Astrocyte (in vitro differentiated cells and primary cell): ENCODE measurements around the gene DDAH1. TPM values are rescaled to one million over a fixed set of nuclear protein-coding genes. Genes with fewer than 3 reads are reported as not detected.

Experiments used
- DNase-seq: peaks from one replicate; pipeline ENCODE4 v3.0.0-alpha.2; 2010; ENCODE audit warnings: low read depth
- FAIRE-seq: peaks from 2 replicates; lab custom pipeline; 2011; peaks lifted over from hg19 to GRCh38; lab: Jason Lieb, UNC
- H2AFZ ChIP-seq: 2 replicates; pipeline ENCODE4 v1.6.0; 2012; ENCODE audit warnings: low read depth, low read length, inconsistent platforms
- H3K27ac ChIP-seq: 2 replicates; pipeline ENCODE4 v1.5.1; 2011; ENCODE audit warnings: low read depth, low read length, inconsistent platforms
- H3K27me3 ChIP-seq: 2 replicates; pipeline ENCODE4 v1.6.0; 2011; ENCODE audit warnings: low read length, inconsistent platforms; ENCODE audit not compliant: insufficient read depth
- H3K36me3 ChIP-seq: 2 replicates; pipeline ENCODE4 v1.5.1; 2011; ENCODE audit warnings: low read length, inconsistent platforms; ENCODE audit not compliant: insufficient read depth
- H3K4me1 ChIP-seq: 2 replicates; pipeline ENCODE4 v1.5.1; 2011; ENCODE audit warnings: low read length, inconsistent platforms; ENCODE audit not compliant: insufficient read depth
- H3K4me2 ChIP-seq: 2 replicates; pipeline ENCODE4 v1.6.0; 2012; ENCODE audit warnings: low read length, inconsistent platforms
- H3K4me3 ChIP-seq: 2 replicates; pipeline ENCODE4 v1.5.1; 2011; ENCODE audit warnings: low read depth, mild to moderate bottlenecking, low read length, inconsistent platforms; ENCODE audit not compliant: insufficient read depth
- H3K79me2 ChIP-seq: 2 replicates; pipeline ENCODE4 v1.6.0; 2012; ENCODE audit warnings: mild to moderate bottlenecking, low read length, inconsistent platforms; ENCODE audit not compliant: insufficient read depth
- H3K9ac ChIP-seq: 2 replicates; pipeline ENCODE4 v1.6.0; 2012; ENCODE audit warnings: mild to moderate bottlenecking, low read length, inconsistent platforms
- H3K9me3 ChIP-seq: 2 replicates; pipeline ENCODE4 v1.5.1; 2012; ENCODE audit warnings: low read depth, mild to moderate bottlenecking, low read length, inconsistent platforms; ENCODE audit not compliant: insufficient read depth
- H4K20me1 ChIP-seq: 2 replicates; pipeline ENCODE4 v1.6.0; 2012; ENCODE audit warnings: low read length, inconsistent platforms; ENCODE audit not compliant: insufficient read depth
- H3K27ac Mint-ChIP-seq: one replicate; pipeline ENCODE4 v1.8.0; 2021; ENCODE audit warnings: mild to moderate bottlenecking, mixed read lengths; ENCODE audit not compliant: unreplicated experiment
- H3K27me3 Mint-ChIP-seq: one replicate; pipeline ENCODE4 v1.8.0; 2021; ENCODE audit warnings: low read depth, mixed read lengths; ENCODE audit not compliant: unreplicated experiment
- H3K36me3 Mint-ChIP-seq: one replicate; pipeline ENCODE4 v1.8.0; 2021; ENCODE audit warnings: low read depth, mixed read lengths; ENCODE audit not compliant: unreplicated experiment
- H3K4me1 Mint-ChIP-seq: one replicate; pipeline ENCODE4 v1.8.0; 2021; ENCODE audit warnings: low read depth, mixed read lengths; ENCODE audit not compliant: unreplicated experiment
- H3K4me3 Mint-ChIP-seq: one replicate; pipeline ENCODE4 v1.8.0; 2021; ENCODE audit warnings: mild to moderate bottlenecking, moderate library complexity, mixed read lengths; ENCODE audit not compliant: unreplicated experiment
- H3K9me3 Mint-ChIP-seq: one replicate; pipeline ENCODE4 v1.8.0; 2021; ENCODE audit warnings: mild to moderate bottlenecking, mixed read lengths; ENCODE audit not compliant: unreplicated experiment
- EZH2 ChIP-seq: IDR thresholded peaks from 2 replicates; pipeline ENCODE4 v1.6.1; 2012; ENCODE audit warnings: mild to moderate bottlenecking, low read length, inconsistent platforms; ENCODE audit not compliant: insufficient read depth
- total RNA-seq: library from RNA; stranded (reverse); gene quantifications from 2 replicates; pipeline ENCODE4 v1.2.1, GENCODE V29; 2021
- TF ChIP-seq, protein P1 (sequence below): IDR thresholded peaks from 2 replicates; pipeline ENCODE4 v1.5.1; 2011; ENCODE audit warnings: low read depth, mild to moderate bottlenecking, inconsistent platforms, low read length, moderate library complexity; ENCODE audit not compliant: insufficient read depth

Gene DDAH1
- total RNA-seq, 1 donor from 2014 or later: 112 TPM

DNA sequence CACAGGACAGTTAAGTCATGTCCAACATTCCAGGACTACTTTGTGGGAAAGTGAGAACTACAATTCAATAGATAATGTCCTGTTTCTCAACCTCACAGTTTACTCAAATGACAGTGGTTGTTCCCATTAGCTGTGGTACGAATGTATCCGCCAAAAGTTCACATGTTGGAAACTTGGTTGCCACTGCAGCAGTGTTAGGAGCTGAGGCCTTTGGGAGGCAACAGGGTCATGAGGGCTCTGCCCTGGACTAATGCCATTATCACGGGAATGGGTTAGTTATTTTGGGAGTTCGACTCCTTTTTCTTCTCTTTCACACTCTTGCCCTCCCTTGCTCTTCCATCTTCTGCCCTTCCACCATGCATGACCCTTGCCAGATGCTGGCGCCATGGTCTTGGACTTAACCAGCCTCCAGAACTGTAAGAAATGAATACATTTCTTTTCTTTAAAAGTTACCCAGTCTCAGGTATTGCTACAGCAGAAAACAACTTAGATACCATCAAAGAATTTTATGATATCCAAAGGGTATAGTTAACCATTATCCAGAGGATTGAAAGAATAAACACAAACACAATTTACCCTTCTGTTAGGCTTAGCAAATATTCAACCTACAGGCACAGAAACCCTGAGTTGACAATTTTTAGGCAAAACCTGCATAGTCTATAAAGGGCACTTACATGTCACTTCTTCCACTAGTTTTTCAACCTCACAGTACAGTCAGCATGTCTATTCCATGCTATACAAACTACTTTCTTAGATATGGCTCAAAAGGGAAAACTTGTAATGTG is 196.0 kb downstream of the DDAH1 start:
- no peak overlapping the region for H3K27ac Mint-ChIP-seq
- Histone ChIP-seq H3K9me3 (no peaks in the 10 kb centered on the region), H3K36me3 (peaks cover 53% of the 10 kb centered on the region), H3K27ac (no peak overlapping the region), H3K4me3 (no peak overlapping the region), H2AFZ (no peak overlapping the region), H3K79me2 (peaks cover 65% of the 10 kb centered on the region), H3K9ac (no peak overlapping the region), H3K27me3 (no peaks in the 10 kb centered on the region), H3K4me2 (no peak overlapping the region), H4K20me1 (peaks cover 50% of the 10 kb centered on the region), H3K4me1 (peaks cover 13% of the 10 kb centered on the region)
- DNase-seq (no peak), FAIRE-seq (no peak)
- H3K27me3 Mint-ChIP-seq: no peaks in the 10 kb centered on the region
- peaks cover 29% of the 10 kb centered on the region for H3K4me1 Mint-ChIP-seq
- H3K9me3 Mint-ChIP-seq: no peaks in the 10 kb centered on the region
- TF ChIP-seq, protein P1, sequence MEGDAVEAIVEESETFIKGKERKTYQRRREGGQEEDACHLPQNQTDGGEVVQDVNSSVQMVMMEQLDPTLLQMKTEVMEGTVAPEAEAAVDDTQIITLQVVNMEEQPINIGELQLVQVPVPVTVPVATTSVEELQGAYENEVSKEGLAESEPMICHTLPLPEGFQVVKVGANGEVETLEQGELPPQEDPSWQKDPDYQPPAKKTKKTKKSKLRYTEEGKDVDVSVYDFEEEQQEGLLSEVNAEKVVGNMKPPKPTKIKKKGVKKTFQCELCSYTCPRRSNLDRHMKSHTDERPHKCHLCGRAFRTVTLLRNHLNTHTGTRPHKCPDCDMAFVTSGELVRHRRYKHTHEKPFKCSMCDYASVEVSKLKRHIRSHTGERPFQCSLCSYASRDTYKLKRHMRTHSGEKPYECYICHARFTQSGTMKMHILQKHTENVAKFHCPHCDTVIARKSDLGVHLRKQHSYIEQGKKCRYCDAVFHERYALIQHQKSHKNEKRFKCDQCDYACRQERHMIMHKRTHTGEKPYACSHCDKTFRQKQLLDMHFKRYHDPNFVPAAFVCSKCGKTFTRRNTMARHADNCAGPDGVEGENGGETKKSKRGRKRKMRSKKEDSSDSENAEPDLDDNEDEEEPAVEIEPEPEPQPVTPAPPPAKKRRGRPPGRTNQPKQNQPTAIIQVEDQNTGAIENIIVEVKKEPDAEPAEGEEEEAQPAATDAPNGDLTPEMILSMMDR: no peak
- no peak for TF ChIP-seq EZH2
- peaks cover 24% of the 10 kb centered on the region for H3K36me3 Mint-ChIP-seq
- H3K4me3 Mint-ChIP-seq: no peak overlapping the region

Other genes starting within 250 kb of the DDAH1 start
- 42.4 and 44.5 TPM in 2 replicates for gene C1orf52, start 205.5 kb downstream of the DDAH1 start, total RNA-seq
- 36.4 and 38.4 TPM in 2 replicates for gene BCL10, start 188.5 kb downstream of the DDAH1 start, total RNA-seq
- gene CCN1, start 115.6 kb upstream of the DDAH1 start, total RNA-seq: 624 and 672 TPM in 2 replicates
- gene ZNHIT6, start 243.3 kb upstream of the DDAH1 start, total RNA-seq: 29.6 and 34.9 TPM in 2 replicates